Caco-2 (cell line): Measurements from ENCODE around the gene ZNF560. TPM values are rescaled to one million over a fixed set of nuclear protein-coding genes. Genes with fewer than 3 reads are reported as not detected.

Experiments
- BruUV-seq: library from RNA; stranded (reverse); fragments of 400-500 nt; replicated peaks from 2 replicates; lab custom pipeline; 2021; lab: Mats Ljungman, UMichigan
- CTCF ChIA-PET: fragments of 300-600 bp; sonication (Branson Sonifier 250); formaldehyde crosslinking; loops from one replicate; lab custom pipeline; 2022; ENCODE audit warnings: antibody characterized with exemption; lab: Charles Lee
- POLR2A ChIA-PET: fragments of 300-600 bp; sonication (Branson Sonifier 250); formaldehyde crosslinking; loops from one replicate; lab custom pipeline; 2022; ENCODE audit warnings: antibody characterized with exemption; lab: Charles Lee
- DNase-seq, 2 experiments: peaks; one replicate each; pipeline versions ENCODE4 v3.0.0 to v3.0.0-alpha.2; 2020 to 2022
- H3K27me3 ChIP-seq: replicated peaks from 2 replicates; pipeline ENCODE4 v1.6.0; 2011; ENCODE audit warnings: low read length; ENCODE audit not compliant: control insufficient read depth, insufficient read depth
- H3K36me3 ChIP-seq: 2 replicates; pipeline ENCODE4 v1.5.1; 2011; ENCODE audit warnings: low read length; ENCODE audit not compliant: control insufficient read depth, insufficient read depth
- H3K4me1 ChIP-seq: fragments of 250-450 bp; sonication (Bioruptor Pico); 2 replicates; pipeline ENCODE4 v1.5.1; 2020; ENCODE audit warnings: mild to moderate bottlenecking
- H3K4me3 ChIP-seq: 2 replicates; pipeline ENCODE4 v1.5.1; 2011; ENCODE audit warnings: low read depth, mild to moderate bottlenecking, control low read depth, low read length
- H3K9me3 ChIP-seq: fragments of 250-450 bp; sonication (Bioruptor Pico); 2 replicates; pipeline ENCODE4 v1.5.1; 2020; ENCODE audit warnings: mild to moderate bottlenecking, moderate library complexity
- H3K27ac Mint-ChIP-seq: one replicate; pipeline ENCODE4 v1.8.0; 2022; ENCODE audit warnings: mixed read lengths; ENCODE audit not compliant: unreplicated experiment
- H3K27me3 Mint-ChIP-seq: one replicate; pipeline ENCODE4 v1.8.0; 2022; ENCODE audit warnings: mixed read lengths; ENCODE audit not compliant: insufficient read depth, unreplicated experiment
- H3K36me3 Mint-ChIP-seq: one replicate; pipeline ENCODE4 v1.8.0; 2022; ENCODE audit warnings: mild to moderate bottlenecking, mixed read lengths; ENCODE audit not compliant: insufficient read depth, unreplicated experiment
- H3K4me1 Mint-ChIP-seq: one replicate; pipeline ENCODE4 v1.8.0; 2022; ENCODE audit warnings: low read depth, mixed read lengths; ENCODE audit not compliant: unreplicated experiment
- H3K4me3 Mint-ChIP-seq: one replicate; pipeline ENCODE4 v1.8.0; 2022; ENCODE audit warnings: mild to moderate bottlenecking, moderate library complexity, mixed read lengths; ENCODE audit not compliant: unreplicated experiment
- H3K9me3 Mint-ChIP-seq: one replicate; pipeline ENCODE4 v1.8.0; 2022; ENCODE audit warnings: mixed read lengths; ENCODE audit not compliant: unreplicated experiment
- CTCF ChIP-seq, 2 experiments: fragments of 200-600 bp in 1 of 2; IDR thresholded peaks; 1 replicate in 1 of 2; 2 replicates in 1 of 2; pipeline versions ENCODE4 v1.5.1 to v1.8.0; 2011 to 2022; ENCODE audit warnings: antibody characterized with exemption in 1 of 2, control low read depth in 1 of 2, inconsistent platforms in 1 of 2, low read depth in 1 of 2, low read length in 1 of 2, mild to moderate bottlenecking in 1 of 2, moderate library complexity in 1 of 2; ENCODE audit not compliant: insufficient read depth in 1 of 2, severe bottlenecking in 1 of 2, unreplicated experiment in 1 of 2
- intact Hi-C: fragments of 100-400 bp; cut with micrococcal nuclease; formaldehyde crosslinking; loops from one replicate; pipeline ENCODE4 v1.10.0; 2022; ENCODE audit not compliant: unreplicated experiment
- total RNA-seq: library from RNA; stranded (reverse); gene quantifications from 2 replicates; pipeline ENCODE4 v1.2.3, GENCODE V29; 2022

ZNF560 gene
- total RNA-seq, 1 experiment from 2014 or later, result not detected

- CTCF ChIA-PET, result no interaction called here
- Mint-ChIP-seq H3K4me3 (peak within 1 kb of the TSS; percentile 84), H3K4me1 (no peaks in the 10 kb centered on the region), H3K27me3 (no peaks in the 10 kb centered on the region), H3K27ac (peak within 1 kb of the TSS; percentile 97), H3K36me3 (peaks cover 20% of the 10 kb centered on the region), H3K9me3 (peaks cover 15% of the 10 kb centered on the region)
- peak; percentile 76 to 77 for DNase-seq
- BruUV-seq, result TSS peak; percentile 92
- H3K4me3 ChIP-seq, result peak within 1 kb of the TSS; percentile 57
- peaks cover 11% of the 10 kb centered on the region; the same call in 1 of the 2 replicates for H3K9me3 ChIP-seq
- no peak for TF ChIP-seq CTCF (IDR thresholded peaks at IDR 0.05; ENCODE audit: insufficient read depth in 1 of 2, low read depth in 1 of 2, low read length in 1 of 2, severe bottlenecking in 1 of 2, unreplicated experiment in 1 of 2)
- no peaks in the 10 kb centered on the region for H3K4me1 ChIP-seq
- no peaks in the 10 kb centered on the region for H3K27me3 ChIP-seq
- intact Hi-C loops, result loop anchor here (10.0 kb wide), 1 partner anchor 104 kb away; the partner anchor contains the start of gene ZNF266
- POLR2A ChIA-PET, result no interaction called here
- no peaks in the 10 kb centered on the region for H3K36me3 ChIP-seq
Observed at GRCh38 chr19:9538183-9539058, 40.0 kb upstream of the ZNF560 start, which contains the start of gene ZNF426. Gene ZNF426 (minus strand): TSS chr19:9538645. CDS start chr19:9536232, 2,413 bp downstream.

- Histone ChIP-seq H3K36me3 (0 out of 2 replicates have a peak, but pooled peaks cover 2% of the 10 kb centered on the region), H3K4me3 (no peak overlapping the region), H3K27me3 (no peaks in the 10 kb centered on the region), H3K4me1 (no peaks in the 10 kb centered on the region), H3K9me3 (peaks cover 18% of the 10 kb centered on the region; the same call in 1 of the 2 replicates)
- Mint-ChIP-seq H3K9me3 (peaks cover 25% of the 10 kb centered on the region), H3K27me3 (no peaks in the 10 kb centered on the region), H3K4me1 (no peaks in the 10 kb centered on the region), H3K27ac (no peak overlapping the region), H3K36me3 (peaks cover 43% of the 10 kb centered on the region), H3K4me3 (no peak overlapping the region)
- intact Hi-C loops, result loop anchor here (10.0 kb wide), 1 partner anchor 101 kb away; the partner anchor contains the start of gene ZNF266
- ChIA-PET POLR2A (interaction anchor here (0.6 kb wide), 1 partner anchor 920 kb away, joined by 4 read pairs; no protein-coding TSS in a partner anchor), CTCF (no interaction called here)
- no peak for TF ChIP-seq CTCF (IDR thresholded peaks at IDR 0.05; ENCODE audit: insufficient read depth in 1 of 2, low read depth in 1 of 2, low read length in 1 of 2, severe bottlenecking in 1 of 2, unreplicated experiment in 1 of 2)
- BruUV-seq, result no TSS peak
- no peak for DNase-seq
Observed at GRCh38 chr19:9535934-9536333, 37.5 kb upstream of the ZNF560 start.

GRCh38 chr19:9531933-9532332 is 33.5 kb upstream of the ZNF560 start:
- no TSS peak for BruUV-seq
- no peak for TF ChIP-seq CTCF (IDR thresholded peaks at IDR 0.05; ENCODE audit: insufficient read depth in 1 of 2, low read depth in 1 of 2, low read length in 1 of 2, severe bottlenecking in 1 of 2, unreplicated experiment in 1 of 2)
- Mint-ChIP-seq H3K27ac (no peak overlapping the region), H3K4me1 (no peaks in the 10 kb centered on the region), H3K4me3 (no peak overlapping the region), H3K9me3 (peaks cover 19% of the 10 kb centered on the region), H3K36me3 (peaks cover 62% of the 10 kb centered on the region), H3K27me3 (no peaks in the 10 kb centered on the region)
- Histone ChIP-seq H3K9me3 (peaks cover 39% of the 10 kb centered on the region), H3K27me3 (no peaks in the 10 kb centered on the region), H3K36me3 (peaks cover 3% of the 10 kb centered on the region; the same call in 1 of the 2 replicates), H3K4me1 (no peaks in the 10 kb centered on the region), H3K4me3 (no peak overlapping the region)
- intact Hi-C loops, result loop anchor here (10.0 kb wide), 1 partner anchor 97 kb away; the partner anchor contains the start of gene ZNF266
- ChIA-PET CTCF (no interaction called here), POLR2A (no interaction called here)
- DNase-seq, result no peak
